HG03342 (cell line): ENCODE data around the gene CCDC90B.

Source experiments
- ATAC-seq: cut with Tn5 transposase; IDR thresholded peaks from one replicate; pipeline ENCODE4 v1.9.1; 2021; ENCODE audit warnings: mild to moderate bottlenecking, moderate library complexity; ENCODE audit not compliant: unreplicated experiment

CCDC90B gene

GRCh38 chr11:83241291-83241946 is 44.7 kb downstream of the CCDC90B start:
- peak; percentile 69 for ATAC-seq

- no peak for ATAC-seq
These were observed 48.1 kb downstream of the CCDC90B start for GRCh38 chr11:83238111-83238510.

GRCh38 chr11:83235825-83236224 is 50.3 kb downstream of the CCDC90B start:
- ATAC-seq = no peak

GRCh38 chr11:83223457-83223856 is 62.7 kb downstream of the CCDC90B start:
- ATAC-seq = no peak

- ATAC-seq = no peak
These were observed 63.7 kb downstream of the CCDC90B start for GRCh38 chr11:83222499-83222898.

- no peak for ATAC-seq
These were observed 64.5 kb downstream of the CCDC90B start for GRCh38 chr11:83221694-83222093.

GRCh38 chr11:83220260-83220659 is 65.9 kb downstream of the CCDC90B start:
- no peak for ATAC-seq

- ATAC-seq = no peak
These were observed 67.1 kb downstream of the CCDC90B start for GRCh38 chr11:83219095-83219494.
